ENCODE data around the gene PITPNC1.

Gene PITPNC1

GRCh38 chr17:67353929-67354574 is 23.0 kb upstream of the PITPNC1 start:
- Histone ChIP-seq H3K36me3 (ENCODE audit: insufficient read depth, low read length) (peaks cover 66% of the 10 kb centered on the region), H3K9ac (ENCODE audit: low read depth, low read length) (no peak overlapping the region), H3K4me2 (ENCODE audit: low read length) (no peak overlapping the region), H3K4me3 (ENCODE audit: low read length) (no peak overlapping the region), H3K27me3 (ENCODE audit: control insufficient read depth, insufficient read depth, low read length) (no peaks in the 10 kb centered on the region), H3K9me3 (replicated peaks; ENCODE audit: low read length) (no peaks in the 10 kb centered on the region), H3K4me1 (ENCODE audit: control insufficient read depth, insufficient read depth, low read length) (peaks cover 7% of the 10 kb centered on the region)

- H3K36me3 ChIP-seq (ENCODE audit: insufficient read depth, low read length): peaks cover 50% of the 10 kb centered on the region
- no peaks in the 10 kb centered on the region for H3K9me3 ChIP-seq (replicated peaks; ENCODE audit: low read length)
- peaks cover 13% of the 10 kb centered on the region for H3K4me1 ChIP-seq (ENCODE audit: control insufficient read depth, insufficient read depth, low read length)
- no peak overlapping the region for H3K4me3 ChIP-seq (ENCODE audit: low read length)
- H3K9ac ChIP-seq (ENCODE audit: low read depth, low read length): no peak overlapping the region
- H3K4me2 ChIP-seq (ENCODE audit: low read length): no peak overlapping the region
- no peaks in the 10 kb centered on the region for H3K27me3 ChIP-seq (ENCODE audit: control insufficient read depth, insufficient read depth, low read length)
Observed at GRCh38 chr17:67358612-67359011, 18.5 kb upstream of the PITPNC1 start.

- peaks cover 27% of the 10 kb centered on the region for H3K4me1 ChIP-seq (ENCODE audit: control insufficient read depth, insufficient read depth, low read length)
Observed at GRCh38 chr17:67359960-67360791, 16.9 kb upstream of the PITPNC1 start.

GRCh38 chr17:67360880-67361279 is 16.2 kb upstream of the PITPNC1 start:
- Histone ChIP-seq H3K4me1 (ENCODE audit: control insufficient read depth, insufficient read depth, low read length) (peaks cover 29% of the 10 kb centered on the region), H3K4me2 (ENCODE audit: low read length) (no peak overlapping the region), H3K9ac (ENCODE audit: low read depth, low read length) (no peak overlapping the region), H3K9me3 (replicated peaks; ENCODE audit: low read length) (no peaks in the 10 kb centered on the region), H3K27me3 (ENCODE audit: control insufficient read depth, insufficient read depth, low read length) (no peaks in the 10 kb centered on the region), H3K4me3 (ENCODE audit: low read length) (no peak overlapping the region), H3K36me3 (ENCODE audit: insufficient read depth, low read length) (peaks cover 42% of the 10 kb centered on the region)

More at GRCh38 chr17:67359960-67360791, 16.9 kb upstream of the PITPNC1 start:
- H3K4me3 ChIP-seq (ENCODE audit: low read length): no peak overlapping the region
- peaks cover 49% of the 10 kb centered on the region for H3K36me3 ChIP-seq (ENCODE audit: insufficient read depth, low read length)
- H3K9me3 ChIP-seq (replicated peaks; ENCODE audit: low read length): no peaks in the 10 kb centered on the region
- H3K4me2 ChIP-seq (ENCODE audit: low read length): no peak overlapping the region
- H3K27me3 ChIP-seq (ENCODE audit: control insufficient read depth, insufficient read depth, low read length): no peaks in the 10 kb centered on the region
- H3K9ac ChIP-seq (ENCODE audit: low read depth, low read length): no peak overlapping the region

- no peaks in the 10 kb centered on the region for H3K9me3 ChIP-seq (replicated peaks; ENCODE audit: low read length)
- H3K9ac ChIP-seq (ENCODE audit: low read depth, low read length): no peak overlapping the region
- H3K4me2 ChIP-seq (ENCODE audit: low read length): no peak overlapping the region
- H3K4me1 ChIP-seq (ENCODE audit: control insufficient read depth, insufficient read depth, low read length): peaks cover 29% of the 10 kb centered on the region
- H3K4me3 ChIP-seq (ENCODE audit: low read length): no peak overlapping the region
- H3K36me3 ChIP-seq (ENCODE audit: insufficient read depth, low read length): peaks cover 32% of the 10 kb centered on the region
- H3K27me3 ChIP-seq (ENCODE audit: control insufficient read depth, insufficient read depth, low read length): no peaks in the 10 kb centered on the region
Observed at GRCh38 chr17:67362173-67362572, 14.9 kb upstream of the PITPNC1 start.

GRCh38 chr17:67364847-67365737 is 12.0 kb upstream of the PITPNC1 start:
- Histone ChIP-seq H3K9ac (ENCODE audit: low read depth, low read length) (peak overlapping the region; percentile 97), H3K27me3 (ENCODE audit: control insufficient read depth, insufficient read depth, low read length) (no peaks in the 10 kb centered on the region), H3K4me1 (ENCODE audit: control insufficient read depth, insufficient read depth, low read length) (peaks cover 20% of the 10 kb centered on the region), H3K36me3 (ENCODE audit: insufficient read depth, low read length) (peaks cover 17% of the 10 kb centered on the region), H3K4me2 (ENCODE audit: low read length) (peak overlapping the region; percentile 91), H3K4me3 (ENCODE audit: low read length) (peak overlapping the region; percentile 87), H3K9me3 (replicated peaks; ENCODE audit: low read length) (no peaks in the 10 kb centered on the region)

- Histone ChIP-seq H3K9ac (ENCODE audit: low read depth, low read length) (peak overlapping the region; percentile 97), H3K27me3 (ENCODE audit: control insufficient read depth, insufficient read depth, low read length) (no peaks in the 10 kb centered on the region), H3K4me3 (ENCODE audit: low read length) (peak overlapping the region; percentile 87), H3K4me2 (ENCODE audit: low read length) (peak overlapping the region; percentile 91), H3K9me3 (replicated peaks; ENCODE audit: low read length) (no peaks in the 10 kb centered on the region), H3K4me1 (ENCODE audit: control insufficient read depth, insufficient read depth, low read length) (peaks cover 20% of the 10 kb centered on the region), H3K36me3 (ENCODE audit: insufficient read depth, low read length) (peaks cover 10% of the 10 kb centered on the region)
Observed at GRCh38 chr17:67365738-67366192, 11.3 kb upstream of the PITPNC1 start.

GRCh38 chr17:67366193-67367157 is 10.6 kb upstream of the PITPNC1 start, which contains the start of gene PSMD12:
Gene PSMD12 (minus strand): TSS chr17:67366577. CDS start chr17:67366519, 58 bp downstream.
- H3K4me2 ChIP-seq (ENCODE audit: low read length): peak within 1 kb of the TSS; percentile 91
- H3K9ac ChIP-seq (ENCODE audit: low read depth, low read length): peak within 1 kb of the TSS; percentile 97
- no peaks in the 10 kb centered on the region for H3K27me3 ChIP-seq (ENCODE audit: control insufficient read depth, insufficient read depth, low read length)
- peak within 1 kb of the TSS; percentile 87 for H3K4me3 ChIP-seq (ENCODE audit: low read length)
- no peaks in the 10 kb centered on the region for H3K9me3 ChIP-seq (replicated peaks; ENCODE audit: low read length)
- H3K36me3 ChIP-seq (ENCODE audit: insufficient read depth, low read length): peaks cover 8% of the 10 kb centered on the region
- peaks cover 20% of the 10 kb centered on the region for H3K4me1 ChIP-seq (ENCODE audit: control insufficient read depth, insufficient read depth, low read length)

GRCh38 chr17:67369676-67370075 is 7.4 kb upstream of the PITPNC1 start:
- peaks cover 11% of the 10 kb centered on the region for H3K4me1 ChIP-seq (ENCODE audit: control insufficient read depth, insufficient read depth, low read length)
- H3K27me3 ChIP-seq (ENCODE audit: control insufficient read depth, insufficient read depth, low read length): no peaks in the 10 kb centered on the region
- H3K9me3 ChIP-seq (replicated peaks; ENCODE audit: low read length): no peaks in the 10 kb centered on the region
- H3K36me3 ChIP-seq (ENCODE audit: insufficient read depth, low read length): peaks cover 1% of the 10 kb centered on the region
- no peak overlapping the region for H3K4me2 ChIP-seq (ENCODE audit: low read length)
- no peak overlapping the region for H3K9ac ChIP-seq (ENCODE audit: low read depth, low read length)
- H3K4me3 ChIP-seq (ENCODE audit: low read length): no peak overlapping the region

- Histone ChIP-seq H3K27me3 (ENCODE audit: control insufficient read depth, insufficient read depth, low read length) (no peaks in the 10 kb centered on the region), H3K9ac (ENCODE audit: low read depth, low read length) (no peak overlapping the region), H3K9me3 (replicated peaks; ENCODE audit: low read length) (no peaks in the 10 kb centered on the region)
Observed at GRCh38 chr17:67372751-67373150, 4.3 kb upstream of the PITPNC1 start.

More at GRCh38 chr17:67372751-67373150, 4.3 kb upstream of the PITPNC1 start:
- Histone ChIP-seq H3K4me3 (ENCODE audit: low read length) (no peak overlapping the region), H3K36me3 (ENCODE audit: insufficient read depth, low read length) (no peaks in the 10 kb centered on the region), H3K4me2 (ENCODE audit: low read length) (no peak overlapping the region), H3K4me1 (ENCODE audit: control insufficient read depth, insufficient read depth, low read length) (peaks cover 15% of the 10 kb centered on the region)

Data from skeletal muscle satellite cell (primary cell).